Measurements from ENCODE around the gene VWA7.

DNA sequence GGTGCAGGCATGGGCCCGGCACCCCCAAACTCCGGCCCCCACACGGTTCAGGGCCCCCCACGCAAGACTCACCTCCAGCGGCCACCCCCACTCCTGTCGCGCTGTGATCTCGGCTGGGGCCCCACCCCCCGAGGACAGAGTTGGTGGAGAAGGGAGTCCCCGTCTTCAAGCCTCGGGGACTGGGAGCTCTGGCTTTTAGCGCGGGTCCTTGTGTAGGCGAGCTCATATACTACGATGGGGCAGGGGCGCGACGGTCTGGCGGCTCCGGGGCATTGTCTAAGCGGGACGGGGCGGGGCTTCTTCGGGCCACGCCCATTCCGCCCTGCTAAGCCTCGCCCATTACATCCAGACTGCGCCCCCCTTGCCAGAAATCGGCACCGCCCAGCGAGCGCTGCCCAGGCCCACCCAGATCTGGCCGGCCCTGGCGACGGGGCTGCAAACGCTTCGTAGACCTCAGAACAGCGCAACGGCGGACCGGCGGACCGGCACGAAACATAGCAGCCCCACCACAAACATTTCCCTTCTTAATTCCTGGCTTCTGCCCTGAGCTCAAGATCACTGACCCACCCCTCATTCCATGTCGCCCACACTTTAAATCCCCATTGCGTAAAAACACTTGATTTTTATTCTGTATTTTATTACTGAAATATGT lies 47.0 kb downstream of the VWA7 start:
- TF ChIP-seq, protein P1, sequence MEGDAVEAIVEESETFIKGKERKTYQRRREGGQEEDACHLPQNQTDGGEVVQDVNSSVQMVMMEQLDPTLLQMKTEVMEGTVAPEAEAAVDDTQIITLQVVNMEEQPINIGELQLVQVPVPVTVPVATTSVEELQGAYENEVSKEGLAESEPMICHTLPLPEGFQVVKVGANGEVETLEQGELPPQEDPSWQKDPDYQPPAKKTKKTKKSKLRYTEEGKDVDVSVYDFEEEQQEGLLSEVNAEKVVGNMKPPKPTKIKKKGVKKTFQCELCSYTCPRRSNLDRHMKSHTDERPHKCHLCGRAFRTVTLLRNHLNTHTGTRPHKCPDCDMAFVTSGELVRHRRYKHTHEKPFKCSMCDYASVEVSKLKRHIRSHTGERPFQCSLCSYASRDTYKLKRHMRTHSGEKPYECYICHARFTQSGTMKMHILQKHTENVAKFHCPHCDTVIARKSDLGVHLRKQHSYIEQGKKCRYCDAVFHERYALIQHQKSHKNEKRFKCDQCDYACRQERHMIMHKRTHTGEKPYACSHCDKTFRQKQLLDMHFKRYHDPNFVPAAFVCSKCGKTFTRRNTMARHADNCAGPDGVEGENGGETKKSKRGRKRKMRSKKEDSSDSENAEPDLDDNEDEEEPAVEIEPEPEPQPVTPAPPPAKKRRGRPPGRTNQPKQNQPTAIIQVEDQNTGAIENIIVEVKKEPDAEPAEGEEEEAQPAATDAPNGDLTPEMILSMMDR (IDR thresholded peaks at IDR 0.05): peak in 1 of 12 donors; percentile 6
- peak; percentile 12 to 75 for TF ChIP-seq POLR2A (IDR thresholded peaks at IDR 0.05)

Measured in heart left ventricle (tissue), 13 donors.